Activated CD4-positive, alpha-beta T cell treated with anti-CD3 and anti-CD28 coated beads for 36 hours (primary cell): ENCODE data around the gene GFAP. TPM values are rescaled to one million over a fixed set of nuclear protein-coding genes. Genes with fewer than 3 reads are reported as not detected.

Experiments
- microRNA-seq: library from miRNA; unstranded; fragments of <30 nt; microRNA quantifications from one replicate; pipeline ENCODE4 v1.2.0, GENCODE V29; 2021; ENCODE audit warnings: borderline replicate concordance
- total RNA-seq, 2 experiments: library from RNA; stranded (reverse); gene quantifications; one replicate each; pipeline ENCODE4 v1.2.3, GENCODE V29; 2021

GFAP gene
- total RNA-seq, 2 experiments from 2014 or later, result not detected

Small RNA genes within 50 kb of the gene (microRNA-seq; reads per million reads assigned to microRNA genes)
- 2.1 reads per million for gene MIR6783

Other genes starting within 250 kb of the GFAP start
- 10 to 100 TPM; 31.8 to 33.7 TPM for gene CCDC43, start 225.7 kb downstream of the GFAP start, total RNA-seq
- 10 to 100 TPM; 23.5 to 26.4 TPM for gene DBF4B, start 206.8 kb downstream of the GFAP start, total RNA-seq
- under 1 TPM; 0.19 to 0.55 TPM for gene ADAM11, start 156.5 kb downstream of the GFAP start, total RNA-seq
- gene GJC1, start 85.2 kb downstream of the GFAP start, total RNA-seq, result 1 to 10 TPM; 3.3 to 3.7 TPM
- gene HIGD1B, start 67.6 kb downstream of the GFAP start, total RNA-seq, result not detected
- 100 to 1,000 TPM; 175 to 203 TPM for gene EFTUD2, start 16.1 kb downstream of the GFAP start, total RNA-seq
- 10 to 100 TPM; 38.9 to 48.7 TPM for gene KIF18B, start 32.3 kb upstream of the GFAP start, total RNA-seq
- under 1 TPM; 0.37 to 0.83 TPM for gene C1QL1, start 52.8 kb upstream of the GFAP start, total RNA-seq
- 10 to 100 TPM; 34.8 to 36.2 TPM for gene DCAKD, start 136.1 kb upstream of the GFAP start, total RNA-seq
- 100 to 1,000 TPM; 170 to 175 TPM for gene NMT1, start 145.8 kb upstream of the GFAP start, total RNA-seq
- gene PLCD3, start 217.0 kb upstream of the GFAP start, total RNA-seq, result 1 to 10 TPM; 2.9 to 3.4 TPM
- 10 to 100 TPM; 12.7 to 13.4 TPM for gene ACBD4, start 220.2 kb upstream of the GFAP start, total RNA-seq
- 10 to 100 TPM; 27.1 to 27.3 TPM for gene HEXIM1, start 233.0 kb upstream of the GFAP start, total RNA-seq
- 1 to 10 TPM; 3.9 to 4.6 TPM for gene HEXIM2, start 246.4 kb upstream of the GFAP start, total RNA-seq